GM12878 (cell line): ENCODE measurements around the gene DPH1. TPM values are rescaled to one million over a fixed set of nuclear protein-coding genes. Genes with fewer than 3 reads are reported as not detected.

Experiments used
- ATAC-seq: fragments of 200-7000 bp; cut with Tn5 transposase; 3 replicates; pipeline ENCODE4 v1.9.1; 2020; ENCODE audit warnings: mild to moderate bottlenecking, moderate library complexity
- BruUV-seq: library from RNA; stranded (reverse); fragments of 400-500 nt; replicated peaks from 2 replicates; lab custom pipeline; 2021; lab: Mats Ljungman, UMichigan
- CTCF ChIA-PET: fragments of 300-600 bp; sonication (Branson Sonifier 250); formaldehyde crosslinking; extraction: SDS; loops from one replicate; lab custom pipeline; 2021; ENCODE audit warnings: inconsistent platforms; lab: Yijun Ruan, JAX
- POLR2A ChIA-PET: fragments of 350-600 bp; formaldehyde crosslinking; extraction: SDS; loops from one replicate; lab custom pipeline; 2021; ENCODE audit warnings: inconsistent platforms; lab: Charles Lee
- RAD21 ChIA-PET: fragments of 300-600 bp; sonication (Branson Sonifier 250); formaldehyde crosslinking; loops from one replicate; lab custom pipeline; 2023; ENCODE audit warnings: antibody characterized with exemption; ENCODE audit not compliant: unreplicated experiment; lab: Charles Lee
- SMC1A ChIA-PET: fragments of 300-600 bp; sonication (Branson Sonifier 250); formaldehyde crosslinking; loops from one replicate; lab custom pipeline; 2023; ENCODE audit not compliant: unreplicated experiment, uncharacterized antibody; lab: Charles Lee
- DNase-seq: peaks from one replicate; pipeline ENCODE4 v3.0.0-alpha.2; 2011; ENCODE audit warnings: low read depth, low spot score
- FAIRE-seq: peaks from 3 replicates; lab custom pipeline; 2011; peaks lifted over from hg19 to GRCh38; lab: Jason Lieb, UNC
- H2AFZ ChIP-seq: 2 replicates; pipeline ENCODE4 v1.6.0; 2011; ENCODE audit warnings: low read depth, low read length, control low read depth; ENCODE audit not compliant: control insufficient read depth
- H3K27ac ChIP-seq: 2 replicates; pipeline ENCODE4 v1.5.1; 2011; ENCODE audit warnings: control low read depth; ENCODE audit not compliant: control insufficient read depth, insufficient read depth
- H3K27me3 ChIP-seq, 2 experiments: replicated peaks in 1 of 2; 2 replicates each; pipeline versions ENCODE4 v1.6.0 to v1.6.1; 2011; ENCODE audit warnings: low read length in 1 of 2; ENCODE audit not compliant: control insufficient read depth in 2 of 2, insufficient read depth in 2 of 2
- H3K36me3 ChIP-seq, 2 experiments: 2 replicates each; pipeline ENCODE4 v1.5.1; 2011; ENCODE audit warnings: low read length in 1 of 2; ENCODE audit not compliant: control insufficient read depth in 2 of 2, insufficient read depth in 2 of 2
- H3K4me1 ChIP-seq: 2 replicates; pipeline ENCODE4 v1.6.1; 2011; ENCODE audit warnings: mild to moderate bottlenecking, low read length, moderate library complexity, mixed read lengths; ENCODE audit not compliant: control insufficient read depth, insufficient read depth
- H3K4me2 ChIP-seq: 2 replicates; pipeline ENCODE4 v1.6.0; 2011; ENCODE audit warnings: control low read depth; ENCODE audit not compliant: control insufficient read depth, insufficient read depth
- H3K4me3 ChIP-seq: fragments of 200-600 bp; sonication (generic); 2 replicates; pipeline ENCODE4 v1.5.1; 2016
- H3K79me2 ChIP-seq: 2 replicates; pipeline ENCODE4 v1.6.0; 2011; ENCODE audit warnings: low read length; ENCODE audit not compliant: control insufficient read depth, insufficient read depth
- H3K9ac ChIP-seq: 2 replicates; pipeline ENCODE4 v1.8.0; 2011; ENCODE audit warnings: low read length, control low read depth, mixed read lengths; ENCODE audit not compliant: control insufficient read depth, insufficient read depth
- H3K9me3 ChIP-seq: replicated peaks from 3 replicates; pipeline ENCODE4 v1.5.1; 2011; ENCODE audit warnings: mild to moderate bottlenecking, low read length; ENCODE audit not compliant: control insufficient read depth, insufficient read depth
- H4K20me1 ChIP-seq: 2 replicates; pipeline ENCODE4 v1.6.0; 2011; ENCODE audit not compliant: control insufficient read depth, insufficient read depth
- CREB1 ChIP-seq: IDR thresholded peaks from 2 replicates; pipeline ENCODE4 v1.6.1; 2012; ENCODE audit warnings: low read depth, mild to moderate bottlenecking, inconsistent platforms
- EGR1 ChIP-seq, 2 experiments: IDR thresholded peaks; 1 replicate in 1 of 2; 2 replicates in 1 of 2; pipeline ENCODE4 v1.6.1; 2011 to 2012; ENCODE audit warnings: low read depth in 2 of 2, low read length in 2 of 2, borderline replicate concordance in 1 of 2, mild to moderate bottlenecking in 1 of 2, moderate library complexity in 1 of 2
- FOXK2 ChIP-seq: fragments of 450-650 bp; IDR thresholded peaks from 2 replicates; pipeline ENCODE4 v1.6.1; 2017; ENCODE audit warnings: mild to moderate bottlenecking, moderate library complexity
- HDAC6 ChIP-seq: fragments of 200-600 bp; sonication (generic); IDR thresholded peaks from one replicate; pipeline ENCODE4 v1.8.0; 2017; ENCODE audit warnings: antibody characterized with exemption; ENCODE audit not compliant: unreplicated experiment
- MAX ChIP-seq: IDR thresholded peaks from 2 replicates; pipeline ENCODE4 v1.6.1; 2012; ENCODE audit warnings: low read depth, low read length, improper control_type of control experiment
- MLLT1 ChIP-seq: fragments of 450-650 bp; IDR thresholded peaks from 2 replicates; pipeline ENCODE4 v1.6.1; 2016; ENCODE audit warnings: mild to moderate bottlenecking
- PBX3 ChIP-seq: IDR thresholded peaks from 2 replicates; pipeline ENCODE4 v1.6.1; 2011; ENCODE audit warnings: mild to moderate bottlenecking, low read depth, low read length, moderate library complexity; ENCODE audit not compliant: insufficient replicate concordance
- RAD21 ChIP-seq: IDR thresholded peaks from 2 replicates; pipeline ENCODE4 v1.6.1; 2011; ENCODE audit warnings: mild to moderate bottlenecking, low read depth, low read length, moderate library complexity; ENCODE audit not compliant: insufficient read depth
- SMAD1 ChIP-seq: fragments of 450-650 bp; IDR thresholded peaks from 2 replicates; pipeline ENCODE4 v1.6.1; 2018; ENCODE audit warnings: mild to moderate bottlenecking, low read depth; ENCODE audit not compliant: partially characterized antibody
- SMARCA5 ChIP-seq: fragments of 450-650 bp; IDR thresholded peaks from 2 replicates; pipeline ENCODE4 v1.6.1; 2017; ENCODE audit warnings: mild to moderate bottlenecking
- SMC3 ChIP-seq: IDR thresholded peaks from 2 replicates; pipeline ENCODE4 v1.6.1; 2011; ENCODE audit warnings: low read length, improper control_type of control experiment, borderline replicate concordance
- TCF12 ChIP-seq: IDR thresholded peaks from 2 replicates; pipeline ENCODE4 v1.6.1; 2011; ENCODE audit warnings: low read depth, mild to moderate bottlenecking, low read length
- ZBTB40 ChIP-seq: fragments of 450-650 bp; IDR thresholded peaks from 2 replicates; pipeline ENCODE4 v1.6.1; 2016; ENCODE audit warnings: mild to moderate bottlenecking, moderate library complexity, borderline replicate concordance
- WGBS: methylation state at CpG from one replicate; pipeline ENCODE4 v1.1.6; 2016; ENCODE audit warnings: low lambda C conversion rate; ENCODE audit not compliant: insufficient replicate concordance, insufficient coverage; ENCODE audit errors: missing lambda C conversion rate; 5-methylcytosine and 5-hydroxymethylcytosine counted together
- in situ Hi-C: fragments of 300-500 bp; cut with MboI; formaldehyde crosslinking; loops from 9 replicates; pipeline ENCODE4 v1.14.3; 2018; ENCODE audit warnings: mixed read lengths
- intact Hi-C: fragments of 100-400 bp; cut with micrococcal nuclease; formaldehyde crosslinking; loops from one replicate; pipeline ENCODE4 v1.14.2; 2022; ENCODE audit not compliant: unreplicated experiment
- polyA plus RNA-seq, 11 experiments: library from polyadenylated mRNA; depleted of rRNA in 4 of 11; unstranded in 6 of 11; stranded (reverse) in 5 of 11; fragments of >200 nt; fragmentation: Nextera tagmentation in 4 of 11; fragmentation: Illumina TruSeq in 1 of 11; extraction: Ambion mirVana in 4 of 11; extraction: Trizol in 1 of 11; gene quantifications; 1 replicate in 1 of 11; 2 replicates in 10 of 11; pipeline versions ENCODE4 v1.2.1 to v1.2.3, GENCODE V29; 2011 to 2016; ENCODE audit warnings: inconsistent platforms in 2 of 11, missing spikeins in 2 of 11, low read depth in 1 of 11
- total RNA-seq, 4 experiments: library from RNA; depleted of rRNA in 3 of 4; stranded (reverse); fragments of >200 nt in 3 of 4; fragmentation: Illumina TruSeq in 1 of 4; extraction: Trizol in 1 of 4; gene quantifications; 2 replicates each; pipeline versions ENCODE4 v1.2.1 to v1.2.3, GENCODE V29; 2013 to 2021

The DPH1 gene
- total and polyA plus RNA-seq, 10 of the 15 experiments (the other 5 are each of a cell fraction or from before 2014, with no cell fraction given) = 0.29 to 33.6 (median 20.2) TPM

GRCh38 chr17:2030779-2031163 lies 818 bp downstream of the DPH1 start:
- peak; percentile 30 for ATAC-seq
- H3K4me2 ChIP-seq = peak overlapping the region; percentile 86
- H3K4me3 ChIP-seq = peak overlapping the region; percentile 99
- H2AFZ ChIP-seq = peak overlapping the region; percentile 52
- WGBS = 16% methylated on average over 10 of the region's 10 CpGs
- no peaks in the 10 kb centered on the region for H4K20me1 ChIP-seq
- in situ Hi-C loops (no loop called here), intact Hi-C loops (loop anchor here (1.0 to 2.0 kb wide), 2 partner anchors 40 to 122 kb away; no protein-coding TSS in a partner anchor)
- ChIA-PET SMC1A (interaction anchor here (0.6 to 1.3 kb wide), 5 partner anchors 10 to 214 kb away, joined by 3 to 4 read pairs (median 3); no protein-coding TSS in a partner anchor), CTCF (interaction anchor here (1.4 to 3.1 kb wide), 4 partner anchors 121 to 310 kb away, joined by 3 to 12 read pairs (median 8); no protein-coding TSS in a partner anchor), RAD21 (interaction anchor here (1.0 to 1.5 kb wide), 4 partner anchors 10 to 314 kb away, joined by 3 read pairs; no protein-coding TSS in a partner anchor), POLR2A (no interaction called here)
- H3K79me2 ChIP-seq = peaks cover 10% of the 10 kb centered on the region
- TSS peak; percentile 79 for BruUV-seq
- no peaks in the 10 kb centered on the region for H3K36me3 ChIP-seq
- peak overlapping the region; percentile 84 for H3K9ac ChIP-seq
- peaks cover 11% of the 10 kb centered on the region for H3K4me1 ChIP-seq
- no peak overlapping the region for H3K27ac ChIP-seq
- peaks cover 3 to 4% of the 10 kb centered on the region in 2 experiments for H3K27me3 ChIP-seq
- H3K9me3 ChIP-seq = no peaks in the 10 kb centered on the region
- no peak for DNase-seq
- no peak for FAIRE-seq
- TF ChIP-seq CREB1 = no peak
- peak; percentile 21; the same call in 1 of the 2 replicates for TF ChIP-seq SMC3
- TF ChIP-seq FOXK2 = no peak
- no peak for TF ChIP-seq MLLT1
- peak in 1 of 2 experiments; percentile 59; a peak in 2 of 3 replicates for TF ChIP-seq EGR1 (IDR thresholded peaks at IDR 0.05; ENCODE audit: borderline replicate concordance in 1 of 2, low read depth in 2 of 2, low read length in 2 of 2)
- TF ChIP-seq RAD21 = peak; percentile 73
- TF ChIP-seq MAX = no peak
- peak; percentile 48; the same call in 1 of the 2 replicates for TF ChIP-seq SMARCA5
- no peak for TF ChIP-seq ZBTB40
- no peak for TF ChIP-seq HDAC6
- TF ChIP-seq TCF12 = no peak
- TF ChIP-seq PBX3 = peak; percentile 20
- TF ChIP-seq SMAD1 = no peak
